Stomach (tissue), 9 donors: ENCODE measurements around the gene DGCR2. TPM values are rescaled to one million over a fixed set of nuclear protein-coding genes. Genes with fewer than 3 reads are reported as not detected.

Experiments
- DNase-seq, 2 donors: peaks; one replicate each; pipeline versions ENCODE4 v3.0.0 to v3.0.0-alpha.2; 2013 to 2019
- H3K27ac ChIP-seq, 5 donors: fragments of 200-600 bp in 4 of 5; sonication (generic) in 4 of 5; one replicate each; pipeline ENCODE4 v1.5.1; 2013 to 2019; ENCODE audit warnings: mild to moderate bottlenecking in 1 of 5, moderate library complexity in 1 of 5
- H3K27me3 ChIP-seq, 3 donors: fragments of 200-600 bp; sonication (generic); one replicate each; pipeline ENCODE4 v1.5.1; 2017 to 2019; ENCODE audit warnings: mixed run types in 1 of 3
- H3K36me3 ChIP-seq, 4 donors: fragments of 200-600 bp; sonication (generic); 1 replicate in 3 of 4; 2 replicates in 1 of 4; pipeline ENCODE4 v1.5.1; 2016 to 2019
- H3K4me1 ChIP-seq, 4 donors: fragments of 200-600 bp; sonication (generic); one replicate each; pipeline ENCODE4 v1.5.1; 2016 to 2019
- H3K4me3 ChIP-seq, 4 donors: fragments of 200-600 bp; sonication (generic) in 3 of 4; one replicate each; pipeline ENCODE4 v1.5.1; 2016 to 2019; ENCODE audit warnings: mild to moderate bottlenecking in 1 of 4
- H3K9me3 ChIP-seq, 4 donors: fragments of 200-600 bp; sonication (generic); one replicate each; pipeline ENCODE4 v1.5.1; 2016 to 2019
- CTCF ChIP-seq, 7 experiments: fragments of 450-650 bp in 4 of 7; fragments of 200-600 bp in 3 of 7; sonication (generic) in 3 of 7; IDR thresholded peaks; one replicate each; pipeline ENCODE4 v1.5.1; 2016 to 2019; ENCODE audit warnings: antibody characterized with exemption in 7 of 7, control low read depth in 2 of 7, mild to moderate bottlenecking in 1 of 7
- EP300 ChIP-seq: sonication (generic); formaldehyde crosslinking; IDR thresholded peaks from one replicate; pipeline ENCODE4 v1.6.1; 2017; ENCODE audit warnings: antibody characterized with exemption
- POLR2A ChIP-seq, 4 donors: fragments of 450-650 bp; IDR thresholded peaks; one replicate each; pipeline ENCODE4 v1.6.1; 2016; ENCODE audit warnings: antibody characterized with exemption in 4 of 4, control low read depth in 2 of 4, mild to moderate bottlenecking in 1 of 4, moderate library complexity in 1 of 4
- POLR2AphosphoS5 ChIP-seq, 3 donors: sonication (generic); formaldehyde crosslinking; IDR thresholded peaks; one replicate each; pipeline ENCODE4 v1.6.1; 2016; ENCODE audit warnings: antibody characterized with exemption in 3 of 3
- WGBS, 5 donors: extraction: QIAGEN DNeasy Blood & Tissue Kit in 3 of 5; methylation state at CpG; one replicate each; pipeline versions ENCODE4 v1.1.5 to v1.1.7; 2013 to 2018; 5-methylcytosine and 5-hydroxymethylcytosine counted together
- intact Hi-C: fragments of 100-400 bp; cut with DNase I; formaldehyde crosslinking; loops from one replicate; pipeline ENCODE4 v1.15.1; 2023; ENCODE audit warnings: low total_unique reads
- polyA plus RNA-seq, 3 donors: library from polyadenylated mRNA; stranded (reverse); fragments of 200-250 nt; gene quantifications; one replicate each; pipeline ENCODE4 v1.2.3, GENCODE V29; 2013
- total RNA-seq, 5 donors: library from RNA; depleted of rRNA; stranded (reverse); fragments of >200 nt; gene quantifications; one replicate each; pipeline versions ENCODE4 v1.1.0 to v1.2.3, GENCODE V29; 2014 to 2016
- donor health status: healthy with polysubstance abuse.
- donor health status: Bipolar disorder and iron deficiency.
- donor health status: healthy.

The DGCR2 gene
- total and polyA plus RNA-seq, 8 donors: 5.0 to 75.3 (median 35.6) TPM

GRCh38 chr22:19114984-19115552 is 7.1 kb downstream of the DGCR2 start:
- peaks cover 0 to 6% (median 0%) of the 10 kb centered on the region in 4 donors for H3K36me3 ChIP-seq
- peaks cover 49 to 85% (median 73%) of the 10 kb centered on the region in 4 donors for H3K4me1 ChIP-seq
- intact Hi-C loops: no loop called here
- TF ChIP-seq EP300 (no peak), CTCF (IDR thresholded peaks at IDR 0.05) (no peak), POLR2AphosphoS5 (IDR thresholded peaks at IDR 0.05) (no peak), POLR2A (IDR thresholded peaks at IDR 0.05) (no peak)
- no peaks in the 10 kb centered on the region for H3K27me3 ChIP-seq
- DNase-seq: no peak
- H3K9me3 ChIP-seq: no peaks in the 10 kb centered on the region
- no peak overlapping the region for H3K27ac ChIP-seq
- no peak overlapping the region for H3K4me3 ChIP-seq
- WGBS, 5 donors: 67 to 97% (median 93%) methylated on average over 2 to 4 of the region's 4 CpGs

- WGBS, 5 donors: 96 to 99% (median 98%) methylated on average over 5 of the region's 5 CpGs
- Histone ChIP-seq H3K36me3 (peaks cover 0 to 3% (median 0%) of the 10 kb centered on the region in 4 donors), H3K27ac (no peak overlapping the region), H3K4me3 (no peak overlapping the region), H3K9me3 (no peaks in the 10 kb centered on the region), H3K4me1 (peaks cover 46 to 85% (median 71%) of the 10 kb centered on the region in 4 donors), H3K27me3 (no peaks in the 10 kb centered on the region)
- DNase-seq: no peak
- TF ChIP-seq POLR2A (IDR thresholded peaks at IDR 0.05) (no peak), EP300 (no peak), POLR2AphosphoS5 (IDR thresholded peaks at IDR 0.05) (no peak)
- intact Hi-C loops: no loop called here
Measured at GRCh38 chr22:19113429-19113828, 8.8 kb downstream of the DGCR2 start.

- H3K4me1 ChIP-seq: peaks cover 31 to 84% (median 66%) of the 10 kb centered on the region in 4 donors
- TF ChIP-seq POLR2AphosphoS5 (IDR thresholded peaks at IDR 0.05) (no peak), POLR2A (IDR thresholded peaks at IDR 0.05) (no peak), EP300 (no peak), CTCF (IDR thresholded peaks at IDR 0.05) (no peak)
- H3K27ac ChIP-seq: no peak overlapping the region
- no peak for DNase-seq
- intact Hi-C loops: no loop called here
- no peaks in the 10 kb centered on the region for H3K27me3 ChIP-seq
- H3K4me3 ChIP-seq: no peak overlapping the region
- H3K9me3 ChIP-seq: no peaks in the 10 kb centered on the region
- 84 to 94% (median 89%) methylated on average over 3 of the region's 3 CpGs for WGBS, 5 donors
- H3K36me3 ChIP-seq: peaks cover 0 to 3% (median 0%) of the 10 kb centered on the region in 4 donors
Measured at GRCh38 chr22:19111584-19111983, 10.6 kb downstream of the DGCR2 start.

GRCh38 chr22:19111140-19111539 is 11.1 kb downstream of the DGCR2 start:
- H3K4me3 ChIP-seq: no peak overlapping the region
- H3K4me1 ChIP-seq: peaks cover 31 to 84% (median 66%) of the 10 kb centered on the region in 4 donors
- no peaks in the 10 kb centered on the region for H3K27me3 ChIP-seq
- intact Hi-C loops: no loop called here
- TF ChIP-seq POLR2A (IDR thresholded peaks at IDR 0.05): no peak
- TF ChIP-seq EP300: no peak
- no peak for TF ChIP-seq POLR2AphosphoS5 (IDR thresholded peaks at IDR 0.05)
- WGBS, 5 donors: 89 to 100% (median 91%) methylated on average over 1 to 3 of the region's 3 CpGs
- peaks cover 0 to 3% (median 0%) of the 10 kb centered on the region in 4 donors for H3K36me3 ChIP-seq
- H3K27ac ChIP-seq: peak overlapping the region in 1 of 5 donors; percentile 78
- H3K9me3 ChIP-seq: no peaks in the 10 kb centered on the region
- no peak for DNase-seq

- intact Hi-C loops: no loop called here
- DNase-seq: no peak
- peak overlapping the region in 2 of 5 donors; percentile 66 to 78 for H3K27ac ChIP-seq
- H3K27me3 ChIP-seq: no peaks in the 10 kb centered on the region
- H3K36me3 ChIP-seq: peaks cover 0 to 3% (median 0%) of the 10 kb centered on the region in 4 donors
- no peak overlapping the region for H3K4me3 ChIP-seq
- peaks cover 32 to 84% (median 67%) of the 10 kb centered on the region in 4 donors for H3K4me1 ChIP-seq
- no peaks in the 10 kb centered on the region for H3K9me3 ChIP-seq
- TF ChIP-seq CTCF (IDR thresholded peaks at IDR 0.05): no peak
- no peak for TF ChIP-seq EP300
- TF ChIP-seq POLR2AphosphoS5 (IDR thresholded peaks at IDR 0.05): no peak
- no peak for TF ChIP-seq POLR2A (IDR thresholded peaks at IDR 0.05)
Measured at GRCh38 chr22:19110646-19111045, 11.6 kb downstream of the DGCR2 start.
